LNCAP (cell line): ENCODE measurements around the gene PSEN2.

Experiments used
- TF ChIP-seq, protein P1 (sequence below): fragments of 450-650 bp; IDR thresholded peaks from 2 replicates; pipeline ENCODE4 v1.5.1; 2017; ENCODE audit warnings: mild to moderate bottlenecking

Gene PSEN2

DNA sequence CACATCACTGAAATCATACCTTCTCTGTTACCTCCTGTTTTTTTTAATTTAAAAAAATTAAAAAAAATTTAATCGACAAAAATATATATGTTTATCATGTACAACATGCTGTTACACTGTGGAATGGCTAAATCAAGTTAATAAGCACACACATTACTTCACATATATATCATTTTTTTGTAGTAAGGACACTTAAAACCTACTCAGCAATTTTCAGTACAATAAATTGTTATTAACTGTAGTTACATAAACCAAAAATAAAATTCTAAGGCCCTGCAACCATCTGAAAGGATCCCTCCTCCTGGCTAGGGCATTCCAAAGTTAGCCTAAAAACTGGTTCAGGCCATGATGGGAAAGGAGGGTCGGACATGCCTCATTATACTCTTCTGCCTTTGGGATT is 46.1 kb downstream of the PSEN2 start:
- TF ChIP-seq, protein P1, sequence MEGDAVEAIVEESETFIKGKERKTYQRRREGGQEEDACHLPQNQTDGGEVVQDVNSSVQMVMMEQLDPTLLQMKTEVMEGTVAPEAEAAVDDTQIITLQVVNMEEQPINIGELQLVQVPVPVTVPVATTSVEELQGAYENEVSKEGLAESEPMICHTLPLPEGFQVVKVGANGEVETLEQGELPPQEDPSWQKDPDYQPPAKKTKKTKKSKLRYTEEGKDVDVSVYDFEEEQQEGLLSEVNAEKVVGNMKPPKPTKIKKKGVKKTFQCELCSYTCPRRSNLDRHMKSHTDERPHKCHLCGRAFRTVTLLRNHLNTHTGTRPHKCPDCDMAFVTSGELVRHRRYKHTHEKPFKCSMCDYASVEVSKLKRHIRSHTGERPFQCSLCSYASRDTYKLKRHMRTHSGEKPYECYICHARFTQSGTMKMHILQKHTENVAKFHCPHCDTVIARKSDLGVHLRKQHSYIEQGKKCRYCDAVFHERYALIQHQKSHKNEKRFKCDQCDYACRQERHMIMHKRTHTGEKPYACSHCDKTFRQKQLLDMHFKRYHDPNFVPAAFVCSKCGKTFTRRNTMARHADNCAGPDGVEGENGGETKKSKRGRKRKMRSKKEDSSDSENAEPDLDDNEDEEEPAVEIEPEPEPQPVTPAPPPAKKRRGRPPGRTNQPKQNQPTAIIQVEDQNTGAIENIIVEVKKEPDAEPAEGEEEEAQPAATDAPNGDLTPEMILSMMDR, result no peak

DNA sequence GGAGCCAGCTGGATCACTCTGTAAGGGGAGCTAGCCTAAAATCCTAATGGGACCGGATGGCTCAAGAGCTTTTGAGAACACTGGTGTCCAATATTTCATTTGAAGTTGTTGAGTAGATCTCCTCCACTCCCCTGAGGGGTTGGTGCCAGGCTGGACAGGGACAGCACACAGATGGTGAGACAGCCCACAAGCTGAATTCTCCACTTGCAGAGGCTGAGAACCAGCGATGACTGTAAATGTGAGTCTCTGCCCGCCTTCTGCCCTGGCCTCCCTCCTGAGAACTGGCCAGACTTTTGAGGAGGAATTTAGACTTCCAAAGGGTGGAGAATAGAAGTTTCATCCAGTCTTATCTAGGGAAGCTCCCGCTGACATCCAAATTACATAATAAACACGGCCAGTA is 49.2 kb downstream of the PSEN2 start:
- TF ChIP-seq, protein P1, result no peak

DNA sequence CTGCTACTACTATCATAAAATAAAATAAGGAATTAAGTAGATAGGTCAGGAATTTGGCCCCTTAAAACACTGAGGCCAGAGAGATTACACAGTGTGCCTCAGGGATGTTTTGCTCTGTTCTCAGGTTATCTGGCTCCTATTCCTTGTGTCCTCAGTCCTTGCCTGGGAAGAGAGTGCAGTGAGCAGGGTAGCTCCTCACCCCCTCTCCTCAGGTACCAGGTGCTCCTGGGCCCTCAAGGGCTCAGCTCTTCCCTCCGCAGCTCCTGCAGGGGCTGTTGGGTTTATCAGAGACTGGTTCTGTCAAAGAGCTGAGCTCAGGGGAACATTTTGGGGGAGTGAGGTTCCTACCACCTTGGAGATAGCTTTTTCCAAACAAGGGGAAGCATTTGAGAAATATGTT is 49.6 kb downstream of the PSEN2 start:
- TF ChIP-seq, protein P1, result no peak

DNA sequence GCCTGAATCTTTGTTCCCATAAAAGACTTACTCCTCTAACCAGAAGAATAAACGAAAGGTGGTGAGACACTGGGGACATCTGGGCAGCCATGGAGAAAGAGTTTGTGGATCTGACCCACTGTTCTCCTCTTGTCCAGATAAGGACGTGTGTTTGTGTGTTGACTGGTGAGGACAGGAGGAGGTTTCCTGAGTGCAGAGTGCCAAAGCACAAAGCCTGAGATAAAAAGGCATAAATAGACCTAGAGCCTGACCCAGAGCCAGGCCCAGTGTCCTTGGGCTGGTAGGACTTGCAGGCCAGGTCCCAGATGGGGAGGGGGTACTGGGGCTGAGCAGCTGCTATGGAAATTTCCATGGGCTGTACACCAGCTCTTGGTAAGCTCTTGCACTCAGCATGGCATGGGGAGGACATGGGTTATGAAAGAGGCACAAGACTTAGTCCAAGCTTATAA is 50.1 kb downstream of the PSEN2 start:
- TF ChIP-seq, protein P1, result no peak

DNA sequence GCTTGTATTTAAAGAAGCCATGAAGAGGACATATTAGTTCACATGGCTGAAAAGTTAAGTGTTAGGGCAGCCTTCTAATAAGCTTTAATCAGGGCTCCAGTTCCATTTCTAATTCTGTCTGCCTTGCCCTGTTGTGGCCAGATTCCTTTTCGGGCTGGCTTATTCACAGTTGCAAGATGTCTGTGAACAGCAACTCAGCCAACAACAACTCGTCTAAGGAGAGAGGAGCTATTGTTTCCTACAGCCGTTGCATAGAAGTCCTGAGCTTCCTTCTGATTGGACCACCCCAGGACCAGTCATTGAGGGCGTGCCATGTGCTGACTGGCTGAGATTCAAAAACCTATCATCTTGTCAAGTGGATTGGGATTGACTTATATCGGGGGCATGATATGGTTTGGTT is 51.1 kb downstream of the PSEN2 start:
- TF ChIP-seq, protein P1, result no peak

DNA sequence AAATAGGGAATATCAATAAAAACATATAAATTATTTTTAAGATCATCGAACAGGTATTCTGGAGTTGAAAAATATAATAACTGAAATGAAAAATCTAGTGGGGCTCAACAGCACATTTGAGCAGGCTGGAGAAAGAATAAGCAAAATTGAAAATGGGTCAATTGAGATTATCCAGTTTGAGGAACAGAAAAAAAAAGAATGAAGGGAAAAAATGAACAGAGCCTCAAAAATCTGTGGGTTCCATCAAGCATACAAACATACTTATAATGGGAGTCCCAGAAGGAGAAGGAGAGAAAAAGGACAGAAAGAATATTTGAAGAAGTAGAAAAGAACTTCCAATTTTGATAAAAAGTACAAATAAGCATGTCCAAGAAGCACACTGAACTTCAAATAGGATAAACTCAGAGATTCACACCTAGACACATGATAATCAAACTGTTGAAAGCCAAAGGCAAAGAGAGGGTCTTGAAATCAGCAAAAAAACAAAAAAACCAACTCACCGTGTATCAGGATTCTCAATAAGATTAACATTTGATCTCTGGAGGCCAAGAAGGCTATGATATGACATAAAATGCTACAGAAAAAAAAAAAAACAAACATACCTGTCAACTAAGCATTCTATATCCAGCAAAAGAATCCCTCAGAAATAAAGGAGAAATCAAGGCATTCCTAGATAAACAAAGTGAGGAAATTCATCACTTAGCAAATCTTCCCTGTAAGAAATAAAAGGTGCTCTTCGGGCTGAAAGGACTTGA is 64.2 kb downstream of the PSEN2 start:
- TF ChIP-seq, protein P1, result no peak

DNA sequence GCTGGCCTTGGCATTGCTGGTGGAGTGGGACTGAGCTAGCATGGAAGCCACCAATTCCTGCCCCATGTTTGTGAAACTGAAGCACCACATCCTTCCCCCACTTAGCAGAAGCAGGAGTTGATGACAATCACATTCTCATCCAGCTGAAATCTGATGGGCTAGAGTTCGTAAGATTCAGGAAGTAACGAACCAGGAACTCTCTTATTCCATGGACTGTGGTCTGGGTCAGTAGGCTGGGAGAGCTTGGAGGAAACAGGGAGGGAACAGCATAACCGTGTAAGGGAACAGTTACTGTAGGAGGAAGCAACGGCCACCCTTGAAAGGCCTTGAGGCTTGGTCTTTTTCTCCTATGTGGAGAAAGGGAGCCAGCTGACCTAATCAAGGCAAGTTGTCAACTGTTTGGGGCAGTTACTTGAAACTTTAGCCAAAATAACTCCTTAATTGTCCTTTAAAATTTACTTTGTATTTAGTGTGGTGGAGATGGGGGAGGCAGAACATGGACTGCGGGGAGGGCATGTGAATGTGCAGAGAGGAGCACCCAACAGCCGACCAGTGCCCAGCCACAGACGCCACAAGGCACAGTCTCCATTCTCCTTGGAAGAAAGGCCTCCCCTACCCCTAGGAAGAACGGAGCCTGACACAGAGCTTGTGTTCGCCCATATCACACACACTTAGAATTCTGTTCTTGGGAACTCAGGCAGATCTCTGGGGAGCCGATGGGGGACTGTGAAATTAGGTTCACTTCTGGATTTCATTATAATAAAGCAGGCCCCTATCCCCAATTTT is 67.7 kb downstream of the PSEN2 start:
- TF ChIP-seq, protein P1, result no peak
